ENCODE measurements around the gene TECPR1. TPM values are rescaled to one million over a fixed set of nuclear protein-coding genes. Genes with fewer than 3 reads are reported as not detected.

TECPR1 gene
- total and polyA plus RNA-seq, 2 donors (not counting 3 experiments of a cell fraction or from before 2014, with no cell fraction given), result 12.3 to 97.5 TPM

GRCh38 chr7:98244871-98245270, 7.2 kb downstream of the TECPR1 start:
- Histone ChIP-seq H3K79me2 (ENCODE audit: control insufficient read depth, insufficient read depth, low read length) (peaks cover 16% of the 10 kb centered on the region), H3K9ac (replicated peaks; ENCODE audit: extremely low read depth, insufficient read depth, low read length) (no peak overlapping the region), H3K9me1 (replicated peaks; ENCODE audit: control insufficient read depth, extremely low read depth, insufficient read depth, low read length) (no peaks in the 10 kb centered on the region), H3K27ac (ENCODE audit: insufficient read depth, low read depth, low read length) (no peak overlapping the region), H3K4me3 (replicated peaks in 1 of 3; ENCODE audit: insufficient read depth in 1 of 3, low read depth in 1 of 3, low read length in 3 of 3) (no peak overlapping the region), H3K9me3 (replicated peaks; ENCODE audit: control insufficient read depth, insufficient read depth, low read length) (no peaks in the 10 kb centered on the region), H3K4me1 (ENCODE audit: control insufficient read depth, extremely low read depth, insufficient read depth, low read length) (peaks cover 31% of the 10 kb centered on the region), H3K36me3 (ENCODE audit: control insufficient read depth in 2 of 2, extremely low read depth in 1 of 2, insufficient read depth in 2 of 2, low read length in 2 of 2) (peaks cover 7 to 24% of the 10 kb centered on the region in 2 experiments), H3K4me2 (ENCODE audit: insufficient read depth, low read length) (no peak overlapping the region), H2AFZ (ENCODE audit: low read depth, low read length) (no peak overlapping the region), H4K20me1 (replicated peaks; ENCODE audit: control insufficient read depth, extremely low read depth, insufficient read depth, low read length) (no peaks in the 10 kb centered on the region), H3K27me3 (ENCODE audit: control insufficient read depth in 2 of 2, insufficient read depth in 2 of 2, low read length in 2 of 2) (no peaks in the 10 kb centered on the region)
- intact Hi-C loops (cut with micrococcal nuclease) (loop anchor here (1.0 to 5.0 kb wide), 2 partner anchors 39 to 1082 kb away; partner anchors contain the start of gene ARPC1A), dilution Hi-C loops (cut with MboI; ENCODE audit: extremely low pct_ligation_motif_present, low sequenced_read_pairs) (no loop called here)
- BruUV-seq (replicated peaks), result no TSS peak
- CTCF ChIA-PET, result interaction anchor here (1.0 kb wide), 3 partner anchors 10 to 21 kb away, joined by 3 to 5 read pairs (median 4); no protein-coding TSS in a partner anchor
- TF ChIP-seq MAX (IDR thresholded peaks at IDR 0.05; ENCODE audit: insufficient read depth, insufficient read length) (no peak), EZH2 (IDR thresholded peaks at IDR 0.05; ENCODE audit: borderline replicate concordance, low read depth, low read length, severe bottlenecking) (no peak), FOS (IDR thresholded peaks at IDR 0.05; ENCODE audit: borderline replicate concordance, insufficient read depth, low read length) (no peak), CTCF (IDR thresholded peaks at IDR 0.05; ENCODE audit: extremely low read depth in 1 of 2, insufficient read depth in 1 of 2, low read depth in 1 of 2, low read length in 2 of 2) (no peak), JUN (IDR thresholded peaks at IDR 0.05; ENCODE audit: borderline replicate concordance, insufficient read depth, insufficient read length, low read depth) (no peak), POLR2AphosphoS5 (IDR thresholded peaks at IDR 0.05; ENCODE audit: insufficient read depth, low read depth, low read length) (no peak), POLR2A (IDR thresholded peaks at IDR 0.05; ENCODE audit: low read depth, low read length) (no peak)
- POLR2A ChIA-PET, result no interaction called here
- DNase-seq (ENCODE audit: low read depth, low spot score) (no peak), FAIRE-seq (no peak)
